Activated gamma-delta T cell treated with Interleukin-2 at 50 U/mL for 16 hours (primary cell): ENCODE measurements around the gene FHL3.
"Not testable (repeated sequence)": the region's sequence is repeated elsewhere in the genome, so short reads cannot be mapped to it uniquely, and the experiment has no call there.

Experiments
- DNase-seq: peaks from one replicate; pipeline ENCODE4 v3.0.0-alpha.2; 2020

The FHL3 gene

DNA sequence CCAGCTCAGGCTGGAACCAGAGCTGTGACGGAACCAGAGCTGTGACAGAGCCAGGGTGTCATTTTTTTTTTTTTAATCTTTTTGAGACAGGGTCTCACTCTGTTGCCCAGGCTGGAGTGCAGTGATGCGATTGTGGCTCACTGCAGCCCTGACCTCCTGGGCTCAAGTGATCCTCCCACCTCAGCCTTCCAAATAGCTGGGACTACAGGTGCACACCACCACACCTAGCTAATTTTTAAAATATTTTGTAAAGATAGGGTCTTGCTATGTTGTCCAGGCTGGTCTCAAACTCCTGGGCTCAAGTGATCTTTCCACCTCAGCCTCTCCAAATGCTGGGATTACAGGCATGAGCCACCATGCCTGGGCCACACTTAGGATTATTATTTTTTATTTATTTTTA, 27.7 kb upstream of the FHL3 start:
- DNase-seq, result not testable (repeated sequence)

DNA sequence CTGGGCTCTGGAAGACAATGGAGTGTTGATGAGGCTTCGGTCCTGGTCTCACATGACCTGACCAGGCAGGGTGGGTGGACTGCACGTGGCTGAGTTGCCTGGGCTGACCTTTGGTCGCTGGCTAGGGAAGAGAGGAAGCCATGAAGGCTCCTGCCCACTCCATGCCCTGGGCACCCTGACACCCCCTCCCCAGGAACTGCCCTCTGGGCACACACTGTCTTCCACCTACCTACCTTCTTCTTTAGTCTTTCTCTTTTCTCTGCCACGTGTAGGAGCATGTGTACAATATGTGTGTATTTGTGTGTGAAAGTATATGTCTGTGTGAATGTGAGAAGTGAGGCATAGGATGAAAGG, 26.2 kb upstream of the FHL3 start:
- DNase-seq, result no peak

DNA sequence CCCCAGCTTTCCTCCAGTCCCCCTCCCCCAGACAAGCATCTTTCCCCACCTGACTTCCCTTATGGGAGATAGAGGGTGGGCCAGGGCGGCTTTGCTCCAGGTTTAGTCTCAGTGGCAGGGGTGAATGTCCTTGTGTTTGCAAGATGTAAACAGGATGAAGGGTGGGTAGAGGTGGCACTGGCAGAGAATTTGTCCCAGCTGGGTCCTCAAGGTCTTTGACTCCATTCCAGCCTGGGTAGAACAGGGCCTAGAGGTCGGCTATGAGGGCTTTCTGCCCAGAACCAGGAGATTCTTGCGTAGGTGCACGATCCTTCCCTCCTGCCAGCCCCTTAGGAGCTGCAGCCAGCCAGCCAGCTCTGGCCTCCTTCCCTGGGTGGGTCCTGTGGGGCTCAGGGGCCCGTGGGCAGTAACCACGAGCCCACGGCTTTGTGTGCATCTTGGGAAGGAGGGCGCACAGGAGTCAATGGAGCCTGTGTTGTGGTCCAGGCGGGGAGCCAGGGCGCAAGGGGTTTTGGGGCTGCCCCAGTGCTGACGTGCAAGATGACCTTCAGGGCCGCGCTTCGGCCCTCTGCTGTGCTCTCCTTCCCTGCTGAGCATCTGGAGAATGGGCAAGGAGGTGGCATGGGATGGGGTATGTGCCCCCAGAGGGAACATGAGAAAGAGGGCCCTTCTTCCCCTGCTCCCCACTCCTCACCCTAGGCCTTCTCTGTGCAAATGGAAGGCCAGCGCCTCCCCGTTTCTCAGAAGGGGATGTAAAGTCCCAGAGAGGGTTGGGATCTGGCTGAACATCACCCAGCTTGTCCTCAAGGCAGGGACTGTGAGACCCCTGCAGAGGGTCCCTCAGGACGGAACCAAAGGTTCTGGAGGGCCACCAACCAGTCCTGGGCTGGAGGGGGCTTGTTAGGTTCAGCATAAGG, 25.5 kb upstream of the FHL3 start:
- DNase-seq, result no peak

DNA sequence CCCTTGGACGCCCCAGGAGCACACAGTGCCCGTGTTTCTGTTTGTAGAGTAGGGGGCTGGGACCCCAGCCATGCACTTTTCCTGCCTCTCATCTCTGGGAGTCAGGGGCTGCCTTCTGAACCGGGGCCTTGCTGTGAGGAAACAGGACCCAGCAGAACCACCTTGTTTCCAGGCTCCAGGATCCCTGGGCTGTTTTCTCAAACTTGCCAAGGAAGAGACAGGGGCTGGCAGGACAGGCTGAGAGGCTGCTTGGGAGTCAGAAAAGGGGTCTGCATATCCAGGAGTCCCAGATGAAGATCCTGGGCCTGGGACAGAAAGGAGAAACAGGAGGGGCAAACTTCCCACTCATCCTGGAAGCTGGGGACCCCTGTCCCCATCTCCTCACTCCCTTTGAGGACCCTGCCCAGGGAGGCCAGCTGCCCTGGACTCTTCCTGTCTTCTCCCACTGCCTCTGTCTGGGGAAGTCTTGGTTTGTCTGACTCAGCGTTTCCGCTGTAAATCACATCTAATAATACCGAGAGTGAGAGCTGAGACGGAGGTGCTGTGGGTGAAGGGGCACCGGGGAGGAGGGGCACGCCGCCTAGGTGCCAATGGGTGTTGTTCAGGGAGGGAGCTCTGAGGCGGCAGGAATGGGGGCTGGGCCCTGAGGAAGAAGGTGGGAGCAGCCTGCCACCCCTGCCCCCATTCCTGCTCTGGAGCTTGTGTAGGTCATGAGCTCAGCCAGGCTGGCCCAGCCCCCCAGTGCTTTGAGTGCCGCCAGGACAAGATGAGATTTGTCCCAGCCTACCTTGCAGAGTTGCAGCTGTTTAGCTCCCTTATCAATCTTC, 24.6 kb upstream of the FHL3 start:
- peak; percentile 40 for DNase-seq

DNA sequence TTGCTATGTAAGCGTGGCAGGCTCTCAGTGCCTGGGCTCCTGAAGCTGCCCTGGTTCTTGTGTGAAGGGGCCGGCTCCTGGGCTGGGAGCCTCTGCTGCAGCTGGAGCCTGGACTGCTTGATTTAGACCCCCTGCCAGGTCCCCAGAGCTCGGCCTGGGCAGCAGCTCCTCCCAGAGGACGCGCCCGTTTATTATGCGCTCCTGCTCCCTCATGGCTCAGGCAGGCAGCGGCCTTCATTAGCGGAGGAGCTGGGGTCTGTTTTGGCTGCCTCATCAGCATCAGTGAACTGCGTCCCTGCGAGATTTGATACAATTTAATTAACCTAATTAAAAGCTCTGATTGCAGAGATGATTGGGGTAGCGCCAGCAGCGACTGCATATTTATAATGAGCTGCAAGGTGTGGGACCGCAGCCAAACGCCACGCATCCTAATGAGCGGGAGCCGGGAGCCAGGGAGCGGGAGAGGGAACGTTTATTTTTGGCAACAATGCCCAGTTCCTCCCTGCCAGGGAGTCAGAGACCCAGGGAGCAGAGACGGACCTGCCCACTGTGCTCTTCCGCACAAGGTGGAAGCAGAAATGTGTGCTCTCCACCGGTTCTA, 23.9 kb upstream of the FHL3 start:
- no peak for DNase-seq

DNA sequence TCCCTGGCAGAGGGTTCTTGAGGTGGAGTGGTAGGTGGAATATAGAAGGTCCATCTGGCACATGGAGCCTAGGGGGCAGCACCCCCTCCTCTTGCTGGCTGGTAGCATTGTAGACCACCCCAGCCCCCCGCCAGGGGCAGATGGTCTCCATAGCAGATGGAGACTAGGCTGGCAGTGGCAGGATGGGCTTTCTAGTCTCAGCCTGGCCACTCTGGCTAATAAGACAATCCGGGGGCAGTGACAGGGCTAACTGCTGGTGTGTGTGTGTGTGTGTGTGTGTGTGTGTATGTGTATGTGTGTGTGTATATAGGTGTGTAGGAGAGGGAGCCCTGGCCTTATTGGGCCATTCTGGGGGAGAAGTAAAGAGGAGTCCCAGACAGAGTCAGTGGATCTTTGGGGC, 23.4 kb upstream of the FHL3 start:
- DNase-seq, result no peak

DNA sequence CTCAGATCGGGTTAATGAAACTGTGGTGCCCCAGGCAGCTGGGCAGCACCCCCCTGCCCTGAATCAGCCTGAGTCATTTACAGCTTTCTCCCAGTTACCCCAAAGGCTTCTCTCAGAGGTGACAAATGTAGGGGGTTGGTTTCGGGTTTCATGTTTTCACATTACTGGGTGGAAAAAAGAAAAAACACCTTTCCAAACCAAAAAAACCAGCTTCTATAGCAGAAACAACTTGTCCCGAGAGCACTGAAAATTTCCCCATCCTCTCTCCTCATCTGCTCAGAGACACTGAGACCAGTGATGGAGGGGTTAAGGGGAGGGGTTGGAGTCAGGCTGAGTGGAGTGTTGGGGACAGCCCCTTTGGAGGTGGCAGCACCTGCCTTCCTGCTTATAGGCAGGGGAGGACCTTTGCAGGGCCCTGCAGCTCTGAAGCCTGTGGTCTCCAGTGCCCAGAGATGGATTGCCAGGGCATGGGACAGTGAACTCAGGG, 22.8 kb upstream of the FHL3 start:
- no peak for DNase-seq

DNA sequence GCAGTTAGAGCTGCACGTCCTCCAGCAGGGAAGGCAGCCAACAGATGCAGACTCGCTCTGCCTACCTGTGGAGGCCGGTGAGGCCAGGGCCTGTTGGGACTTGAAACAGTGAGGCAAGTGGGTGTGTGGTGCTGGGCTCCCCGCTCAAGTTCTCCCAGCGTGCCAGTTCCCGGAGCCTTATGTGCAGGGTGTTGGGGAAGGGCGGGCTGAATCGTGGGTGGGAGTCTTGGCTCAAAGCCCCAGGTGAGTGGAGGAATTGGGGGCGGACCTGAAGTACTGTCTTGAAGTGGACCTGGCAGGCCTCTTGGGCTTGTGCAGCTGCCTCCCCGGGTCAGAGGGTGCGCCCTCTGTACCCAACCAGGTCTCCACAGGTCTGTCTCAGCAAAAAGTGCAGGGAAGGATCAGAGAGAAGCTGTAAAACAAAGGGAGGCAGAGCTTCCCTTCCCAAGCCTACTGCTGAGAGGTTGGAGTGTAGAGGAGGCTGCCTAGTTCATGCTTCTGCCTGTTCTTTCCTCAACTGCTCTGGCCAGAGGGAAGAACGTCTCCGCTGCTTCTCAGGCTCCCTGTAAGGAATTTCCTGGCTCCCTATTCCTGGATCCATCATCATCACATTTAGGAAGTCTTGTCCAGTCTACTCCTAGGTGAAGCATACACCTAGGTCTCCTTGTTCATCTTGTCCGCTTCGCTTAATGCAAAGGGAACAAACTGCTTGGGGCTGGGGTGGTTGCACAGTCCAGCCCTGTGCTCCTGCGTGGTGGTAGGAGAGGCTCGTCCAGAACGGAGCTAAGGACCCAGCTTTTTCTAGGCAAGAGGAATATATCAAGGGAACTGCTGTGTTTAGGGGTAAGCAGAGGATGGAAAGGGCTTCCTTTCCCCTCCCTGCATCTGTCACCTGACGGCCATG, 22.1 kb upstream of the FHL3 start:
- DNase-seq, result no peak

DNA sequence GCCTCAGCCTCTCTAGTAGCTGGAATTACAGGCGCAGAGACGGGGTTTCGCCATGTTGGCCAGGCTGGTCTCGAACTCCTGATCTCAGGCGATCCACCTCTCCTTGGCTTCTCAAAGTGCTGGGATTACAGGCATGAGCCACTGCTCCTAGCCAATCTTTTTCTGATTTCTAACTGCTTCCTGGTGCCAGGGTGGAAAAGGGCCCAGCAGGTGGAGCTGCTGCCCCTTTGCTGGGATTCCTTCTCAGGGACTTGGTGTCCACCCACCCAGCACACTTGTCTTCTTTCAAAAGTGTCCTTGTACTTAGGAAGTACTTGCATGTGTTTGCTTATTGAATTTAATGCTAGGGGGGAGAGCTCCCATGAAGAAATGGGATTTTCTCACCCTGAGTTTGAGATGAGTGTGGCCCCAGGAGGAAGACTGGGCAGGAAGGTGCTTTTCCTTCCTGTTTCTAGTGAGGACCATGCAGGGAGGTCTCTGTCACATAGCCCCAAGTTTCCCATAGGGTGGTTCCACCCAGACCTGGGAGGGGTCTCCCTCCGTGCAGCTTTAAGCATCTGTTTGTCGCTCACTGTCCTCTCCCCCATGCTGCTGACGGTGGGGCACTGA, 21.4 kb upstream of the FHL3 start:
- DNase-seq, result no peak

DNA sequence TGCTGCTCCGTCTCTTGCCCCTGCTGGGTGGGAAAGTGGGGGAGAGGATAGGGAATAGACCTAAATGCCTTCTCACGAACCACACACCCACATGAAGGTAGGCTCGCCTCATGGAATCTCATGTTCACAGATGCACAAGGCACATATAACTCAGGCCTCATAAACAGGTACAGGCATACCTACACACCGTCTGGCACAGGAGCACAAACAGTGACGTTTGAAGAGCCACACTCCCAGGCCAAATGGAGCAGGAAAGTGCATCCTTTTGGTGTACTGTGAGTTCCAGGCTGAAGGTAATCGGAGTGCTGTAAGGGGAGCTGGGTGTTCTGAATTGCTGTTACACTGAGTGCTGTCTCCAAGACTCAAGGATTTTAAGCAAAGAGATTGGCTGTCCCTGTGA, 20.4 kb upstream of the FHL3 start:
- no peak for DNase-seq

DNA sequence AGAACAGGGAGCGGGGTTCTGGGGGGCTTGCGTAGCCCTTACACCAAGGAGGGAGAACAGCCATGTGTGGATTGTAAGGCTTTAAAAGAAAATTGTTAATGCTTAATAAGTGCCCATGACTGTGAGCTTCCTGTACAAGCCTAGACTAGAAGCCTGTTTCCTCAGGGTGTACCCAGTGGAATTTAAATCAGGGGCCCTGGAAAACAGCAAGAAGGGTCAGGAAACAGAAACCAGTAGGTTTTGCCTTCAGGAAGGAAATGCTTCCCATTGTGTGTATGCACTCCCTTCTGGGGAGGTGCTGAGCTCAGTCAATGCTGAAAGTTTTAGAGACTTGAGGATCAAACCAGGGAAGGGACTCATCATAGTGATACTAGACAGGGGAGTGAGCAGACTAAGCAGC, 19.9 kb upstream of the FHL3 start:
- no peak for DNase-seq

DNA sequence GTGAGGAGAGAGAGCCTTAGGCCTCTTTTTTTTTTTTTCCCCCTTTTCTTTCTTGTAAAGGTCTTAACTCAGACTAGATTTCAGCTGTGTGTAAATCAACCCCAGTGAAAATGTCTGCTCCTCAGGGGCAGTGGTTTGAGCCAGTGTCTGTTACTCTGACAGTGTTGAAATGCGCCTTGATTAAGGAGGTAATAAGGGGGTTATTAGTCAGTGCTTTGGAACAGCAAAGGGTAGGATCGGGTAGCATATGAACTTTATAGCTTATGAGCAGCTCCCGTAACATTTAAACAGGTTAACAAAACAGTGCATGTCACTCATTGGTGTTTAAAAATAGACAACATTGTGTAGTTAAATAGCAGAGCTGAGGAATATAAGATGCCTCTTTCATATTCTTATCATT, 17.5 kb upstream of the FHL3 start:
- no peak for DNase-seq

DNA sequence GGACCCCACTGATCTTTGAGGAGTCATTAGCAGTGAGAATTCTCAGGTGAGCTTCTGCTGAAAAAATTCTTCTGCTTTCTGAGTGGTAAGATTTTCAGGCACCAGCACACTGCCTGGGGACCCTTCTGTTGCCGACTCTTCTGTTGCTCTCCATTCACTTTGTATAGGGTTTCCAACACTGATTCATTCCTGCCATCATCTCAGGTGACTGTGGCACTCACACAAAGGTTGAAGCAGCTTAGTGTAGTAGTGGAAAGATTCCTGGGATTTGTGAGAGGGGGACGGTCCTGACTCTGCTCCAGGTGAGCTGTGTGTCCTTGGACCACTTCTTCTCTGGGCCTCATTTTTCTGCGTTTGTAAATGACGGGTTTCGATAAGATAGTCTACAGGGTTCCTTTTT, 16.7 kb upstream of the FHL3 start:
- no peak for DNase-seq

DNA sequence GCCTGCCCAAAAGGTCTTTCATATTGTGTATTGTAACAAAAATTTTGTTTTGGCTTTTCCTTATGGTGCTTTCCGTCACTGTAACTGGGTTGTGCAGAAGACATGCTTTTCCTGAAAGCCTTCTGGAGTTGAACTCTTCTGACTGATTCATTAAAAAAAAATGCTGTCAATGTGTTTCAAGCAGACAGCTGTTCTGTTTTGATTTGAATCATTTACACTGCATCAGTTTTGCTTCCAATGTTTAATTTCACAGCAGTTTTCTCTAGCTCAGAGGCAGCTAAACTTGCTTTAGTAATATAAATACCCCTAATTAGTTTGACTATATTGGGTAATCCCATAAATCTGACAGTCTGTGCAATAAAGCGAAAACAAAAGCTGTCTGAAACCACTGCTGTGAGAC, 15.1 kb upstream of the FHL3 start:
- DNase-seq, result no peak

DNA sequence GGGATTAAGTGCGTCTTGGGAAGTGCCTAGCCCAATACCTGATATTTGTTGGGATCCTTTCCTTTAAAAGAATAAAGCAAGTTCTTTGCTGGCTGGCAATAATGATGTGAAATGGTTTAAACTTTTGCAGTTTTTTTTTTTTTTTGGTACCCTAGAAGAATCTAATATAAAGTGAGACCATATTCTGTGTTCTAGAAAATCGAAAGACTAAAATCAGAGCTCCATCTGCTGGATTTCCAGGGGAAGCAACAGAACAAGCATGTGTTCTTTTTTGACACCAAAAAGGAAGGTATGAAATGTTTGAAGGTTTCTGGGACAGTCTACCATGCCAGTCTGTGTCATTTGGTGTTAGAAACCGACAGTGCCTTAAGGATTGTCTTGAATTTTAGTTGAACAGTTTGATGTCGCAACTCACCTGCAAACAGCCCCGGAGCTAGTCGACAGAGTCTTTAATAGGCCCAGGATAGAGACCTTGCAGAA, 13.6 kb upstream of the FHL3 start:
- DNase-seq, result no peak

DNA sequence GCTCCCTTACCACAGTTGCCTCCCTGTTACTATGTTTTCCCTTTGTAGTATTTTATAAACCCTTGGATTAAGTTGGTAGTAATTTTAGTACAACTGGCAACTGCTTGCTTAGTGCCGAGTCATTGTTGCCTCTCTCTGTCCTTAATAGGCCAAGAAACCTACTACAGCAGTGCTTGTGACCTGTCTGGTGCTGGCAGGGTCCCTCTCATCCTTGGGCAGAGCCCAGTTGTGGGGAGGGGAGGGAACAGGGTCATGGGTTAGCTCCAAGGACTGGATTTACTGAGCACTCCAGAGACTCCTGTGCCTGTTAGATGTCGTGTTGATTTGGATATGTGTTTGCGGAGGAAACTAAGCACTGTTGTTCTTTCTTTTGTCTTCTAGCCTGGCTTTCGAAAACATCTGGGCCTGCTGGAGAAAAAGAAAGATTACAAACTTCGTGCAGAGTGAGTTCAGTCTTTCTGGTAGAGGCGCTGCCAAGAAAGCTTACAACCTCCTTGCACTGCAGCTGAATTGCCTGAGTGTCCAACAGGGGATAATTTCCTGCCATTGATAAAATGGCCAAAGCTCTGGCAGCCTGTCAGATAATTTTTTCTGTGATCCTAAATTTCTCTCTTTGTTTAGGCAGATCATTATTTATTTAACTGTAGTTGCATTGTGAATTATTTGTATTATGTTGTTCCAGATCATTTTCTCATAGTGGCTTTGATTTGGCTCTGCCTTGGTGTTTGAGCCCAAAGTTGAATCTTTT, 10.8 kb upstream of the FHL3 start:
- DNase-seq, result no peak

DNA sequence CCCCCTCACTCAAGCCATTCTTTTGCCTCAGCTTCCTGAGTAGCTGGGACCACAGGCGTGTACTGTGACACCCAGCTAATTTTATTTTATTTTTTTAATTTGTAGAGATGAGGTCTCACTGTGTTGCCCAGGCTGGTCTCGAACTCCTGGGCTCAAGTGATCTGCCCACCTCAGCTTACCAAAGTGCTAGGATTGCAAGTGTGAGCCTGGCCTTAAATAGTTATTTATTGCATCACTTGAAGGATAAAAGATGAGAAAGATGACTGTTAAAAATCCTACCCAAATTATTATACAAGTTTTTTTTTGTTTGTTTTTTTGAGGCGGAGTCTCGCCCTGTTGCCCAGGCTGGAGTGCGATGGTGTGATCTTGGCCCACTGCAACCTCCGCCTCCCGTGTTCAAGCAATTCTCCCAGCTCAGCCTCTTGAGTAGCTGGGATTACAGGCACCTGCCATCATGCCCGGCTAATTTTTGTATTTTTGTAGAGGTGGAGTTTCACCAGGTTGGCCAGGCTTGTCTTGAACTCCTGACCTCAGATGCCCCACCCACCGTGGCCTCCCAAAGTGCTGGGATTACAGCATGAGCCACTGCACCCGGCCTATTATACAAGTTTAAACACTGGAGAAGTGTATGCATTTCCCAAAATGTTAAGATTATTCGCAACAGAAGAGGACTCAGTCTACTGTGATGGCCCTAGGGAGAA, 9.6 kb upstream of the FHL3 start:
- DNase-seq, result no peak

DNA sequence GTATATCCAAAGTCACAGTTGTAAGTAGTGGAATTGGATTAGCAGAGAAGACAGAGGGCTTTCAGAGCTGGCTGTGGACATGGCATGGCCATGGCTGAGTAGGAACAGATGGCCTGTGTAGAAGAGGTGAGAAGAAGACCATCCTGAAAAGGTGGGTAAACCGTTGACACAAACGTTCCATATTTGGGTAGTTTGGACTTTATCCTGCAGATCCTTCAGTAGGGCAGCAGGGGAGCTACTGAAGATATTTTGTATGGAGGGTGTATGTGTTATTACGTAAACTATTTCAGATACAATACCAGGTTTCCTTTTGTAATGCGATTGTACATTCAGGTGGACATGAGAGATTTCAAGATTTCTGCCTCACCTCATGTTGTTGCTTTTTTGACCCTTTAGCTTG, 8.9 kb upstream of the FHL3 start:
- DNase-seq, result no peak

DNA sequence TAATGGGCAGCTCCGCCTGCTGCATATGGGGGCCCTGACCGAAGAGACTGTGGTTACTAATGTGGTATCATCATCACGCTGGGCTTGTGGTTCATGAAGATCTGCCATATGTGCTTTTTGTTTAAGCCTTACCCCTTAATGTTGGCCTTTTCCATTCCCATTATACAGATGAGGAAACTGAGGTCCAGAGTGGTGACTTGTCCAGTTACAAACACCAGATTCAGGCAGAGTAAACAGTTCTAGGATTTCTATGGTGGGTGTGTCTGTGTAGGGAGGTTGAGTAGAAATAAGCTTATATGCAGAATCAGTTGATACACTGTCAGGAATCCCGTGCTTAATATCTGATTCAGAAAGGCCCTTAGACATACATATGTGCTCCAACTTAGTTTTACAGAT, 7.9 kb upstream of the FHL3 start:
- DNase-seq, result no peak

DNA sequence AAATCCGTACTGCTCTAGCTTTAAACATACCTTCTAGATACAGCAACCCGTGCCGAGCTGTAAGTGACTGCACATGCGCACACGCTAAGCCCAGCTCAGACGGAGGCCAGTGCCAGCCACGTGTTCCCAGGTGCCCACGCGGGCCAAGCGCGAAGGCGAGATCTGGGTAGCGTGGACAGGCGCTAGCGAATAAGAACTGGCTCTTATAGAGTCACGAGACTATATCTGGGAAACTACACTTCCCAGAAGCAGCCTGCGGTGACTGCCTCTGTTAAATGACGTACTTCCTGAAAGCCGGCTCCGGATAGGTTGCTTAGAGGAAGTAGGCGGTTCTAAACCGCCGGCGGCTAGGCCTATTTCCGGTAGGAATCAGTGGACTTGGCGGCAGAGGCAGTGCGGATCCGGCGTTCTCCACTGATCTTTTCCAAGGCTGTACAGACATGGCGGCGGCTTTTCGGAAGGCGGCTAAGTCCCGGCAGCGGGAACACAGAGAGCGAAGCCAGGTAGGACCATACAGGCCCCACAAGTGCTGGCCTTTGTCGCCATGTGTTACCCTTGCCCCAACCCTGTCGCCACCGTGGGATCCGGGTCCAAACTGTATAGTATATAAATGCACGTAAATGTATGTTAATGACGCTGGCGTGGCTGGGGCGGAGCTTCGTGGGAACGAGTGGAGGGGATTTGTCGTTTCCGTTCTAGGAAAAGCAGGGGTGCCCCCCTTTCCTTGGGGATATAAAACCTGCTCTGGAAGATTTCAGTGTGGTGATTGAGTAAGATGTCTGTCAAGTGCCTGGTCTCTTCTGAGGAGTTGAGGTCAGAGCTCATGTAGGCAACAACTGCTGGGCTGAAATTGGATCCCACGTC, 7.3 kb upstream of the FHL3 start, which contains the start of gene UTP11:
UTP11 (plus strand) TSS at position 372 of the 864 bp plus-strand sequence; CDS start at position 441, 69 bp downstream.
- DNase-seq, result peak; percentile 87
